HG03135 (cell line): ENCODE results near the gene BUB1B.

Source experiments
- ATAC-seq: cut with Tn5 transposase; IDR thresholded peaks from one replicate; pipeline ENCODE4 v1.9.1; 2021; ENCODE audit warnings: mild to moderate bottlenecking, moderate library complexity; ENCODE audit not compliant: unreplicated experiment

BUB1B gene

GRCh38 chr15:40182358-40183029 lies 21.6 kb downstream of the BUB1B start:
- no peak for ATAC-seq

- no peak for ATAC-seq
Observed at GRCh38 chr15:40183636-40184463, 23.0 kb downstream of the BUB1B start.

GRCh38 chr15:40190591-40190990 lies 29.7 kb downstream of the BUB1B start:
- no peak for ATAC-seq

- no peak for ATAC-seq
Observed at GRCh38 chr15:40192942-40193341, 32.1 kb downstream of the BUB1B start.

GRCh38 chr15:40197434-40197833 lies 36.6 kb downstream of the BUB1B start:
- no peak for ATAC-seq

- ATAC-seq = no peak
Observed at GRCh38 chr15:40198355-40199085, 37.7 kb downstream of the BUB1B start.

GRCh38 chr15:40204100-40204499 lies 43.2 kb downstream of the BUB1B start:
- ATAC-seq = no peak

GRCh38 chr15:40217166-40217824 lies 56.4 kb downstream of the BUB1B start:
- peak; percentile 73 for ATAC-seq

- no peak for ATAC-seq
Observed at GRCh38 chr15:40219801-40220200, 58.9 kb downstream of the BUB1B start.

- ATAC-seq = no peak
Observed at GRCh38 chr15:40222131-40222530, 61.3 kb downstream of the BUB1B start.

GRCh38 chr15:40226736-40227135 lies 65.9 kb downstream of the BUB1B start:
- no peak for ATAC-seq

- no peak for ATAC-seq
Observed at GRCh38 chr15:40229316-40229715, 68.4 kb downstream of the BUB1B start.

GRCh38 chr15:40229956-40230355 lies 69.1 kb downstream of the BUB1B start:
- no peak for ATAC-seq

GRCh38 chr15:40232625-40233070 lies 71.8 kb downstream of the BUB1B start:
- no peak for ATAC-seq

GRCh38 chr15:40233727-40234577 lies 73.1 kb downstream of the BUB1B start:
- ATAC-seq = no peak

- no peak for ATAC-seq
Observed at GRCh38 chr15:40234783-40235182, 73.9 kb downstream of the BUB1B start.

- ATAC-seq = no peak
Observed at GRCh38 chr15:40235201-40235885, 74.5 kb downstream of the BUB1B start.

GRCh38 chr15:40238532-40239403 lies 77.9 kb downstream of the BUB1B start, which contains the start of gene PAK6:
TSS of gene PAK6 (plus strand) at chr15:40239063. CDS start at chr15:40264786, 25,723 bp downstream.
- no peak for ATAC-seq

GRCh38 chr15:40239404-40239692 lies 78.5 kb downstream of the BUB1B start:
- no peak for ATAC-seq
